Muscle layer of duodenum (tissue), 2 donors: Measurements from ENCODE around the gene GSK3A.

Experiments used
- H3K27ac ChIP-seq: one replicate; pipeline ENCODE4 v1.7.0; 2013; ENCODE audit warnings: mild to moderate bottlenecking, low read length
- H3K27me3 ChIP-seq: one replicate; pipeline ENCODE4 v1.7.0; 2013; ENCODE audit warnings: low read depth, mild to moderate bottlenecking, control low read depth, low read length
- H3K36me3 ChIP-seq, 2 donors: one replicate each; pipeline ENCODE4 v1.7.0; 2013; ENCODE audit warnings: low read length in 2 of 2, control low read depth in 1 of 2, mild to moderate bottlenecking in 1 of 2; ENCODE audit not compliant: insufficient read depth in 2 of 2, control insufficient read depth in 1 of 2
- H3K4me1 ChIP-seq, 2 donors: one replicate each; pipeline ENCODE4 v1.7.0; 2013; ENCODE audit warnings: low read length in 2 of 2, mild to moderate bottlenecking in 2 of 2, control low read depth in 1 of 2, moderate library complexity in 1 of 2; ENCODE audit not compliant: insufficient read depth in 2 of 2, control insufficient read depth in 1 of 2
- H3K4me3 ChIP-seq, 2 donors: one replicate each; pipeline ENCODE4 v1.7.0; 2013; ENCODE audit warnings: low read length in 2 of 2, low read depth in 1 of 2, mild to moderate bottlenecking in 1 of 2
- H3K9me3 ChIP-seq, 2 donors: one replicate each; pipeline ENCODE4 v1.7.0; 2013; ENCODE audit warnings: low read length in 2 of 2, control low read depth in 1 of 2, mild to moderate bottlenecking in 1 of 2; ENCODE audit not compliant: control insufficient read depth in 1 of 2
- donor health status: healthy.

The GSK3A gene

DNA sequence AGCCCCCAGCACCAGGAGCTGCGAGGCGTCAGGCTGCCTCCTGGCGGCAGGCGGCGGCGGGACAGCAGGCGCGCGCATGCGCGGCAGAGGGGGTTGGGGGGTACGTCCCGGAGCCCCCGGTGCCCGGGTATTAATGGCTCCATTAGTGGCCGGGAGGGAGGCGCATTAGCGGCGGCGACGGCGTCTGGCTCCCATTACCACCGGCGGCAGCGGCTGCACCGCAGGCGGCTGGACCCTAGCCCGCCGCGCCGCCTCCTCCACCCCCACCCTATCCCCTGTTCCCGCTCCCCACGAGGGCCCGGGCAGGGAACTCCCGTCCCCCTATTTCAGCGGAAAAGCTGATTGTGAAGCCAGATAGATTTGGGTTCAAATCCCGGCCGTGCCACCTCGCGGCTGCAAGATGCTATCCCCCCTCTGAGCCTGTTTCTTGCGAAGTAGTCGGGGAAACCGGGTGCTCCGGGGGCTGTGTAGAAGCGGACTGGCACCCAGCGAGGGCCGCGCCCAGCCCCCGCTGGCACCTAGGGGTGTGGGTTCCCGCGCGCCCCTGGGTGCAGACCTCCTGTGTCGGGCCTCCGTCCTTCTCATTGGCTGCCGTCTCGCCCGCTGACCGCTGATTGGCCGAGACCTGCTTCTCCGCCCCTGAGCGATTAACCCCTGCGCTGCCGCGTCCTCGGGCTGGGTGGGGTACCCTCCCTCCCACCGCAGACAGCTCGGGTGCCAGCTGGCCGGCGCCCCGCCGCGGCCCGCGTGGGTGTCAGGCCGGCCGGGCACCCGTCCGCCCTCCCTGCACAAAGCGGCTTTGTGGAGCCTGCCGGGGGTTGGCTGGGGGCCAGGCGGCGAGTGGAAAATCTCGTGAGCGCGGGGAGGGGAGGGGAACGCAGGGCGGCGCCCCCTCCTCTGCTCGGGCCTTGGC is 37.8 kb upstream of the GSK3A start:
- H3K4me3 ChIP-seq: peak overlapping the region; percentile 65 to 91
- peaks cover 46 to 70% of the 10 kb centered on the region in 2 donors for H3K4me1 ChIP-seq
- no peaks in the 10 kb centered on the region for H3K27me3 ChIP-seq
- H3K36me3 ChIP-seq: peaks cover 2 to 11% of the 10 kb centered on the region in 2 donors
- no peaks in the 10 kb centered on the region for H3K9me3 ChIP-seq
- H3K27ac ChIP-seq: peak overlapping the region; percentile 84

DNA sequence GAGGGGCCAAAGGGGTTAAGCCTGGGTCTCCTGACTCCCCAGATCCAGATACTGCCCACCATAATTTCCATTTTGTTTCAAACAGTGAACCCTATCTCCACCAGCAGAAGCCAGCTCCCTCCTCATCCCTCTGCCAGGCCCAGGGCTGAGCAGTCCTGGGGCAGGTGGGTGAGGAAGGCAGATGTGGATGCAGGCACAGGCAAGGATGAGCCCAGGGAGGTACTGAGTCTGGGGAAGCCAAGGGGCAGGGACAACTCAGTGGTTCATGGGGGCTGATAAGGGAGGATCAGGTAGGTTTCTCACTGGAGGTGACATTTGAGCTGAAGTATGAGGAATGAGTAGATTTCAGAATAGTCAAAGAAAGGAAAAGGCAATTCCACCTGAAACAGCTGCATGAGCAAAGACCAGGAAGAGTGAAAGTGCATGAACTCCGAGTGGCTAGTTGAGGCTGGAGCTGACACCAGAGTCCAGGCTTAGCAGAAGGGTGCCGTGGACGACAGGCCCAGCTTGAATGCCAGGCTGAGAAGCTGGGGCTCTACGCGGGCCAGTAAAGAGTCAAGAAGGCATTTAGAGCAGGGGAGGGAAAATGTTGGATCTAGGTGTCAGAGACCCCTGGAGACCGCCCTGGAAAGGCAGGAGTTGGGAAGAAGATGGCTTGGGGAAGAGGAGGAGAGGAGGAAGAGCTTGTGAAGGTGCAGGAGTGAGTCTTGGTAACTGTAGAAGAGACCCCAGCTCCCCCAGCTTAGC is 36.9 kb upstream of the GSK3A start:
- Histone ChIP-seq H3K4me1 (peaks cover 42 to 70% of the 10 kb centered on the region in 2 donors), H3K9me3 (no peaks in the 10 kb centered on the region), H3K36me3 (peaks cover 6 to 15% of the 10 kb centered on the region in 2 donors), H3K27ac (peak overlapping the region; percentile 84), H3K4me3 (peak overlapping the region; percentile 65 to 91), H3K27me3 (no peaks in the 10 kb centered on the region)

DNA sequence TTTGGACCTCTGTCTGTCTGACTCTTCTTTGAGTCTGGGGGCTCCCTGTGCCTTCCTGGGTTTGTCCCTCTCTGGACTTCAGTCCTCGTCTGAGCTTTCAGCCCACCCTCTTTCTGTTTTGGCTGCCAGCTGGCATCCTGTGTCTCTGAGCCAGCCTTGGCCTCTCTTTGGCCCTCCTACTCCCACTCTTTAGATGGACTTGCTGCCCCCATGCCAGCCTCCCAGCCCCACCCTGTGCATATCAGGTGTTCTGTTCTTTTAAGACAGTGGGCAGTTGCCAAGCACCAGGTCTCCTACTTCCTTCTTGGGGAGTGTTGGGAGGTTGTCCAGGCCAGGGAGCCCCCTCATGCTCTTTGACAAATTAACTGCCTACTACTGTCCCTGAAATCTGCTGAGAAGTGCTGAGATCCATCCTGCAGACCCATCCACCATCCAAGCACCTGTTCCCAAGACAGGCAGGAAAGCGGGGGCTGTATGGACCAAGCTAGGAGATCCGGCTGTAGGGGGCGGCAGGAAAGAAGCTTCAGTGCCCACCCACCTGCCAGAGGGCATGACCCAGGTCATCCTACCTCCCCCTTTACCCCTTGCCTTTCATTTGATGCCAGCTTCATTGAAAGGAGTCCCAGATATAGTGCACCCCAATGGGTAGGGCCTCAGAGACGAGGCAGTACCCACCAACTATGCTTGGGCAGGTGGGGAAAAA is 36.2 kb upstream of the GSK3A start:
- no peaks in the 10 kb centered on the region for H3K27me3 ChIP-seq
- peak overlapping the region; percentile 63 for H3K27ac ChIP-seq
- peaks cover 42 to 72% of the 10 kb centered on the region in 2 donors for H3K4me1 ChIP-seq
- H3K9me3 ChIP-seq: no peaks in the 10 kb centered on the region
- H3K36me3 ChIP-seq: peaks cover 6 to 22% of the 10 kb centered on the region in 2 donors
- H3K4me3 ChIP-seq: peak overlapping the region in 1 of 2 donors; percentile 91

DNA sequence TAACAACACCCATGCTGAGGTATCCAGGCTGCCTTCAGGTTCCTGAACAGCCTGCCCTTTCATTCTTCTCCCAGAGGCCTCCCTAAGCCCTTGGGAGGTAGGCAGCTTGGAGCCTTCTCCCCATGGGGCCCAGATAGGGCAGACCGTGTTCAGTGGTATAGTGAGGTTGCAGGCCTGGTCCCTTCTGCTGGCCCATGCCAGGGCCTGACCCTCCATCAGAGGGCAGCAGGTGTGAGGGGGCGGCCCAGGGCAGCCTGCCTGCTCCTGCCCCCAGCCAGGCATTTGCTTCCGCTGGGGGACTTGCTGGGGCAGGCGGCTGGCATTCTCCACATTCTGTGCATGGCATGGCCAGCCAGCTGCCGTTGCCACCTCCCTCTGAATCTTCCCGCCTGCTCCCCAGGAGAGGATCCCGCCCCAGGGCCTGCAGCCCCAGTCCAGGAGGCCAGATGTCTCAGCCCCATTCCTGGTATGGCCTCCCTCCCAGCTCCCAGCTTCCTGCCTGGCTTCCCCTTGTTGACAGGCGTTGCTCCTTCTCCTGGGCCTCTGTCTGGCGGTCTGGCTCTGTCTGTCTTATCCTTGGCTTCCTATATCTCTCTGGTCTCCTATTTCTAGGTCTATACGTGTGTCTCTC is 35.5 kb upstream of the GSK3A start:
- Histone ChIP-seq H3K4me3 (peak overlapping the region in 1 of 2 donors; percentile 34), H3K27ac (peak overlapping the region; percentile 63), H3K4me1 (peaks cover 37 to 65% of the 10 kb centered on the region in 2 donors), H3K9me3 (no peaks in the 10 kb centered on the region), H3K36me3 (peaks cover 6 to 29% of the 10 kb centered on the region in 2 donors), H3K27me3 (no peaks in the 10 kb centered on the region)

DNA sequence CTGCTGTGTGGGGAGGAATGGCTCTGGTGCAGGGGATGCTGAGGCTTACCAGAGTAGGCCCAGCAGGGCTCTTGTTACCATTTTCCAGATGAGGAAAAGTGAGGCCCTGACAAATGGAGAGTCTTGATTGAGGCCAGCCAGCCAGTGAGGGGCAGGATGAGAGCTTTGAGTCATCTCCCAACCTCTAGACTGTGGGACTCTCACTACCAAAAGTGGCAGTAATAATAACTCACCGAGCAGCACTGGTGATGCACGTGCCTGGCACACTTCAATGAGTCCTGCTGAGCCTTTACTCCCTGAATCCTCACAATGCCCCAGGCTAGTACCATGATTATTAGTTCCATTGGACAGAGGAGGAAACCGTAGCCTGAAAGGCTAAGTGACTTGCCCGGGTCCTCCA is 34.4 kb upstream of the GSK3A start:
- peak overlapping the region; percentile 56 for H3K27ac ChIP-seq
- H3K27me3 ChIP-seq: no peaks in the 10 kb centered on the region
- no peak overlapping the region for H3K4me3 ChIP-seq
- H3K9me3 ChIP-seq: no peaks in the 10 kb centered on the region
- peaks cover 32 to 58% of the 10 kb centered on the region in 2 donors for H3K4me1 ChIP-seq
- H3K36me3 ChIP-seq: peaks cover 6 to 36% of the 10 kb centered on the region in 2 donors

DNA sequence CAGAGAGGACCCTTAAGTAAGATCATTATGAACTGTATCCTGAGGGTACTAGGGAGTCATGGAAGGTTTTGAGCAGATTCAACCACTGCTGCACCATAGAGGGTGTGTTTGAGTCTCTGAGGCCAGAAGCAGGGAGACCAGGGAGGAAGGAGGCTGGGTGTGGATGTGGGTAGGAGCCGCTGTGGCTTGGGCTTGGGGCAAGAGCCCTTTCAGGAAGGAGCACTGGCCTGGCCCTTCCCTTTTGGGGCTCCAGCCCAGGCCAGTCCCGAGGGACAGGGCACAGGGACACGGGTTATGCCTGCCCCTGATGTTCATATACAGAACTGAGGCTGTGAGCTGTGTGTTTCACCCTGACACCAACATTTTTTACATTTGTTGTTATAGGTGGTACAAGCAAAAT is 33.9 kb upstream of the GSK3A start:
- H3K36me3 ChIP-seq: peaks cover 6 to 34% of the 10 kb centered on the region in 2 donors
- no peaks in the 10 kb centered on the region for H3K27me3 ChIP-seq
- no peaks in the 10 kb centered on the region for H3K9me3 ChIP-seq
- peaks cover 28 to 56% of the 10 kb centered on the region in 2 donors for H3K4me1 ChIP-seq
- H3K27ac ChIP-seq: peak overlapping the region; percentile 56
- H3K4me3 ChIP-seq: no peak overlapping the region

DNA sequence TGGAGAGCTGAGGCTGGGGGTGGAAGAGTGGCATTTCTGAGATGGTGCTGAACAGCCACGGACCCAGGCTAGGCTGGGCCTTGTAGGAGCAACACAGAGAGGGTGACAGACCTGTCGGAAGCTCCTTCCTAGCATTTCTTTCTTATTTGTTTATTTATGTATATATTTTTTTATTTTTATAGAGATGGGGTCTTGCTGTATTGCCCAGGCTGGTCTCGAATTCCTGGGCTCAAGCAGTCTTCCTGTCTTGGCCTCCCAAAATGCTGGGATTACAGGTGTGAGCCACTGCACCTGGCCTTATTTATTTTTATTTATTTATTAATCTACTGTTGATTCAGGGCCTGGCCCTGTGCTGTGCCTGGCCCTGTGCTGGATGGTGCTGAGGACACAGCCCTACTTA is 33.1 kb upstream of the GSK3A start:
- Histone ChIP-seq H3K36me3 (peaks cover 6 to 31% of the 10 kb centered on the region in 2 donors), H3K4me3 (no peak overlapping the region), H3K27me3 (no peaks in the 10 kb centered on the region), H3K4me1 (peaks cover 30 to 61% of the 10 kb centered on the region in 2 donors), H3K27ac (no peak overlapping the region), H3K9me3 (no peaks in the 10 kb centered on the region)

DNA sequence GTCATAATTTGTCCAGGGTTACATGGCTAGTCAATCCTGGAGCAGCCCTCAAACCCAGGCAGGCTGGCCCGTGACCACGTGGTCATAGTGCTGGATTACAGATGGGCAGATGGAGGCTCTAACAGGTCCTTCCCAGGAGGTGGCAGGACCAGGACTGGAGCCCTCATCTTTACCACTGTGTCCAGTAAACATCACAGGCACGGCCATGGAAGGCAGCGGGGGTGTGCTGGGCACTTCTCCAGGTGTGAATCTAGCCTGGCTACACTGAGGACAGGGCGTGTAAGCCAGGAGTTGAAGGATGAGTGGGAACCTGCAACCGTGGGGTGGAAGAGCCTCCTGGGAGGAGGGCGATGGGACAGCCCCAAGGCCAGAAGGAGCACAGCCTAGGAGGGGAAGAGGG is 32.7 kb upstream of the GSK3A start:
- Histone ChIP-seq H3K4me3 (no peak overlapping the region), H3K27ac (no peak overlapping the region), H3K4me1 (peaks cover 31 to 65% of the 10 kb centered on the region in 2 donors), H3K36me3 (peaks cover 6 to 35% of the 10 kb centered on the region in 2 donors), H3K9me3 (no peaks in the 10 kb centered on the region), H3K27me3 (no peaks in the 10 kb centered on the region)

DNA sequence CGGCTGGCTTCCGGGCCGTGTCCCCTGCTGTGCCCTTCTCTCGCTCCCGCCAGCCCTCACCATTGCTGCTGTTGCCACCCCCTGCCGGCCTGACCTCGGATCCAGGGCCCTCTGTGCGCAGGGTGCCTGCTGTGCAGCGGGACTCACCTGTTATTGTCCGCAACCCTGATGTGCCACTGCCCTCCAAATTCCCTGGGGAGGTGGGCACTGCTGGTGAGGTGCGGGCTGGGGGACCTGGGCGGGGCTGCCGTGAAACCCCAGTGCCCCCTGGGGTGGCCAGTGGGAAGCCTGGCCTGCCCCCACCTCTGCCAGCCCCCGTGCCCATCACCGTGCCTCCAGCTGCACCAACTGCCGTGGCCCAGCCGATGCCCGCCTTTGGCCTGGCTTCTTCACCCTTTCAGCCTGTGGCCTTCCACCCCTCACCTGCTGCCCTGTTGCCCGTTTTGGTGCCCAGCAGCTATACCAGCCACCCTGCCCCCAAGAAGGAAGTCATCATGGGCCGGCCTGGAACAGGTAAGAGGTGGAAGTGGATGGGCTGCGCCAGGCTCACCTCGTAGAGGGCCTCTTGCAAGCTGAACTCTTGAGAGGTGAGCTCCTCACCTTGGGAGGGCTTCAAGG is 31.8 kb upstream of the GSK3A start:
- no peak overlapping the region for H3K4me3 ChIP-seq
- H3K9me3 ChIP-seq: no peaks in the 10 kb centered on the region
- no peaks in the 10 kb centered on the region for H3K27me3 ChIP-seq
- H3K27ac ChIP-seq: no peak overlapping the region
- H3K36me3 ChIP-seq: peaks cover 6 to 43% of the 10 kb centered on the region in 2 donors
- peaks cover 31 to 64% of the 10 kb centered on the region in 2 donors for H3K4me1 ChIP-seq

DNA sequence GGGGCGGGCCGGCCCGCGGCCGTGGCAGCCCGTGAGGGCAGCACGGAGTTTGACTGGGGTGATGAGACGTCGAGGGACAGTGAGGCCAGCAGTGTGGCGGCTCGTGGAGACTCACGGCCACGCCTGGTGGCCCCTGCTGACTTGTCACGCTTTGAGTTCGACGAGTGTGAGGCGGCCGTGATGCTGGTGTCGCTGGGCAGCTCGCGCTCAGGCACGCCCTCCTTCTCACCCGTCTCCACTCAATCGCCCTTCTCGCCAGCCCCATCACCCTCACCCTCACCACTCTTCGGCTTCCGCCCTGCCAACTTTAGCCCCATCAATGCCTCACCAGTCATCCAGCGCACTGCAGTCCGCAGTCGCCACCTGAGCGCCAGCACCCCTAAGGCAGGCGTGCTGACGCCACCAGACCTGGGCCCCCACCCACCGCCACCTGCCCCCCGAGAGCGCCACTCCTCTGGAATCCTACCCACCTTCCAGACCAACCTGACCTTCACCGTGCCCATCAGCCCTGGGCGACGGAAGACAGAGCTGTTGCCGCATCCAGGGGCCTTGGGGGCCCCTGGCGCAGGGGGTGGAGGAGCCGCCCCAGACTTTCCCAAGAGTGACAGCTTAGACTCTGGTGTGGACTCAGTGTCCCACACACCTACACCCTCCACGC is 31.1 kb upstream of the GSK3A start:
- Histone ChIP-seq H3K36me3 (peaks cover 6 to 44% of the 10 kb centered on the region in 2 donors), H3K27ac (no peak overlapping the region), H3K9me3 (no peaks in the 10 kb centered on the region), H3K4me1 (peaks cover 24 to 58% of the 10 kb centered on the region in 2 donors), H3K27me3 (no peaks in the 10 kb centered on the region), H3K4me3 (no peak overlapping the region)
